ENCODE data around the gene ULK2.

Gene ULK2

GRCh38 chr17:19731626-19732025 is 136.1 kb downstream of the ULK2 start:
- Histone ChIP-seq H3K4me3 (replicated peaks; ENCODE audit: low read depth, low read length) (no peak overlapping the region), H3K36me3 (ENCODE audit: control insufficient read depth, insufficient read depth, low read length) (no peaks in the 10 kb centered on the region), H3K27me3 (replicated peaks; ENCODE audit: control insufficient read depth, insufficient read depth, low read length) (no peaks in the 10 kb centered on the region)
- TF ChIP-seq CTCF (IDR thresholded peaks at IDR 0.05; ENCODE audit: insufficient read depth, low read length, poor library complexity, severe bottlenecking), result no peak
- DNase-seq (ENCODE audit: extremely low read depth, insufficient read length), result no peak

GRCh38 chr17:19730843-19731242 is 136.9 kb downstream of the ULK2 start:
- no peak for TF ChIP-seq CTCF (IDR thresholded peaks at IDR 0.05; ENCODE audit: insufficient read depth, low read length, poor library complexity, severe bottlenecking)
- DNase-seq (ENCODE audit: extremely low read depth, insufficient read length), result no peak
- no peaks in the 10 kb centered on the region for H3K36me3 ChIP-seq (ENCODE audit: control insufficient read depth, insufficient read depth, low read length)
- H3K27me3 ChIP-seq (replicated peaks; ENCODE audit: control insufficient read depth, insufficient read depth, low read length), result no peaks in the 10 kb centered on the region
- no peak overlapping the region for H3K4me3 ChIP-seq (replicated peaks; ENCODE audit: low read depth, low read length)

GRCh38 chr17:19729900-19730299 is 137.8 kb downstream of the ULK2 start:
- Histone ChIP-seq H3K4me3 (replicated peaks; ENCODE audit: low read depth, low read length) (no peak overlapping the region), H3K36me3 (ENCODE audit: control insufficient read depth, insufficient read depth, low read length) (no peaks in the 10 kb centered on the region), H3K27me3 (replicated peaks; ENCODE audit: control insufficient read depth, insufficient read depth, low read length) (no peaks in the 10 kb centered on the region)
- TF ChIP-seq CTCF (IDR thresholded peaks at IDR 0.05; ENCODE audit: insufficient read depth, low read length, poor library complexity, severe bottlenecking), result no peak
- DNase-seq (ENCODE audit: extremely low read depth, insufficient read length), result no peak

- Histone ChIP-seq H3K27me3 (replicated peaks; ENCODE audit: control insufficient read depth, insufficient read depth, low read length) (no peaks in the 10 kb centered on the region; the same call in 1 of the 2 replicates), H3K4me3 (replicated peaks; ENCODE audit: low read depth, low read length) (no peak overlapping the region), H3K36me3 (ENCODE audit: control insufficient read depth, insufficient read depth, low read length) (no peaks in the 10 kb centered on the region)
- DNase-seq (ENCODE audit: extremely low read depth, insufficient read length), result no peak
- no peak for TF ChIP-seq CTCF (IDR thresholded peaks at IDR 0.05; ENCODE audit: insufficient read depth, low read length, poor library complexity, severe bottlenecking)
Observed at GRCh38 chr17:19728084-19728495, 139.6 kb downstream of the ULK2 start.

DNA sequence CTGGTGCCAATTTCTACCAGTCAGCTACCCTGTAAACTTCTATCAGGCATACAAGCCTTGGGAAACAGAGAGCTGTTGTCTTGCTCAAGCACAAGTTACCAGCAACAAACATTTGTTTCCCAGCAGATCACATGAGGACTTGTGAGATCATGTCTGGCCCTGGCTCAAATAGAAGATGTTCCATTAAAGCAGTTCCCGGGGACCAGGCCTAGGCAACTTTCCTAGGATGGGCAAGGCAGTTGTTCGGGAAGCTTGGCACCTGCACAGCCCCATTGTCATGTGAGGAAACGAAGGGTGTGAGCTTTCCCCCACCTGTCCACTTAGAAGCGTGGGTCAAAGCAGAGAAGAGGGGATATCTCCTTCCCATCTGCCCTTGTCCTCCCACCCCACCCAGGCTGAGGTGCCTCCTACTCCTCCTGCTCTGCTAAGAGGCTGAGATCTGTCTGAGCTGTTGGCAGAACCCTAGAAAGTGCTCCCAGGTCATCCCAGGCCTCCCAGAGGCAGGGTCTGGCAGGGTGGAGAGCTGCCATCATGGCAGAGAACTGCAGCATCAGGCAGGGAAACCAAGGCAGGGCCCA is 140.1 kb downstream of the ULK2 start:
- TF ChIP-seq CTCF (IDR thresholded peaks at IDR 0.05; ENCODE audit: insufficient read depth, low read length, poor library complexity, severe bottlenecking), result no peak
- no peak for DNase-seq (ENCODE audit: extremely low read depth, insufficient read length)
- no peak overlapping the region for H3K4me3 ChIP-seq (replicated peaks; ENCODE audit: low read depth, low read length)
- H3K27me3 ChIP-seq (replicated peaks; ENCODE audit: control insufficient read depth, insufficient read depth, low read length), result no peaks in the 10 kb centered on the region; the same call in 1 of the 2 replicates
- no peaks in the 10 kb centered on the region for H3K36me3 ChIP-seq (ENCODE audit: control insufficient read depth, insufficient read depth, low read length)
